ENCODE results near the gene IFT43. TPM values are rescaled to one million over a fixed set of nuclear protein-coding genes. Genes with fewer than 3 reads are reported as not detected.
A peak's percentile ranks its signal among the peaks of the same experiment; 100 is the strongest.
"Not testable (repeated sequence)": the region's sequence is repeated elsewhere in the genome, so short reads cannot be mapped to it uniquely, and the experiment has no call there.

Gene IFT43
- total RNA-seq, 2 donors from 2014 or later = 43.1 to 48.5 TPM

DNA sequence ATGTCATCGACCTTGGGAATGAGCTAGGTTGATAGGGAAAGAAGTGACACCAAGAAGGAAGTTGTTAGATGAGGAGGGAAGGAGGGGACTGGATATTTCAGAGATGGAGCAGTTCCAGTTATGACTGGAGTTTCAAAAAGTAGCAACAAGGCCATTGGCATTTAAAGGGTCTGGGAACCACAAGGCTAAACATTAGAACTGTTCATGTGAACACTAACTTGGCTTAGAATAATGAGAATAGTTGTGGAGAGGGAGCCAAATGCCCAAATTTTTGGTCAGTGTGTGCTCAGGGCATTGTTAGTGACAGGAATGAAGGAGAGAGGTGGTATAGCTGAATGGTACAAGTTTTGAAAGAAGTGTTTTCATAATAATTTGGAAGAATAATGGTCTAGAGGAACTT, 16.8 kb downstream of the IFT43 start:
- DNase-seq (no peak), ATAC-seq (no peak)
- intact Hi-C loops (cut with DNase I) = no loop called here

DNA sequence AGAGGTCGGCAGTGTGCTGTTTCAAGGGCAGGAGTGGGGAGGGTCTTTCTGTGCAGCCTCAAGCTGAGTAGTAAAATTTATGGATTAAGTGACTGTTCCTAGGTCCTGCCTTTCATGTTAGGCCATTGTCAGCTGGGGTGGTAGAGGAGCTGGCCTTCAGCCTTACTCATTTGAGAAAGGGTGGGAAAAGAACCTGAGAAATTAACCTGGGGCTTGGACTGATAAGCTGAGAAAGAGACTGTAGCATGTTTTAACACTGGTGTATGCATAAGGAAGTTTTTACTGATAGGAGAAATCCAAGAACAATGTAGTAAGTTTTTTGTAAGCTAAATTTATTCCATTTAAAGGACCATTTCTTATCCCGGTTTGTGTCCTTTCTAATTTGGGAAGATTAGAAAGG, 20.7 kb downstream of the IFT43 start:
- ATAC-seq = no peak
- intact Hi-C loops (cut with DNase I) = no loop called here
- DNase-seq = no peak

DNA sequence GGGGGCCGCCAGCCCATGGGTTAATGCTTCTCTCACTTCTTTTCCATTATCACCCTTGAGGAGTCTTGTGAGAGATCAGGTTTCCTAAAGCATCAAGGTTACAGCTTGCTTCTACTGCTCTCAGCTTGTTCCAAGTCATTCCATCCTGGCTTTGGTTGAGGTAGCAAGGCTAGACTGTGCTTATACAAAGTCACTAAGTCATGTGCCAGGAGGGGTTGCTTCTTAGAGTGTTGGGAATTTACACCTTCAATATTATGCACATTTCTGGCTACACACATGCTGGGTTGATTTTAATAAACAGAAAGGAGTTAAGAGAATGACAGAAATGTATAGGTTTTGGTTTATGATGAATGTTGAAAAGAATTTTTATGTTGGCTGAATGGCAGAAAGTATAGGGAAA, 21.8 kb downstream of the IFT43 start:
- DNase-seq = no peak
- intact Hi-C loops (cut with DNase I) = no loop called here
- no peak for ATAC-seq

DNA sequence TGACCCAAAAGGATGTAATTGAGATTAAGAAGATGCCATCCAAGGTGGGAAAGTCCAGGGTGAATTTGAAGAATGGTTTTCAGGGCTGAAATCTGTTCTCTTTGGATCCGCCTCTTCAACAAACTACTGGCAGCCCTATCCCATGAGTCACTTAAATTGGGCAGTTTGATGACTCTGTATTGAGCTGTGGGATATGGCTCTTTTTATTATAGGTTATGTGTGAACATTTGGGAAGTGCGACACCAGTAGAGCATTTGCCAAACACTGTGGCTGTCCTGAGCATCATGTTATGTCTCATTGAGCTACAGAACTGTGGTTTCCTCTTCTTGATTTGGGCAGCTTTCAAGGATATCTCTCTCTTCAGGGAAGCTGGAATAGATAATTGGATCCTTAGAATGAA, 22.3 kb downstream of the IFT43 start:
- DNase-seq (no peak), ATAC-seq (no peak)
- intact Hi-C loops (cut with DNase I) = no loop called here

GRCh38 chr14:76009627-76010026, 24.1 kb downstream of the IFT43 start:
- DNase-seq; intact Hi-C loops (cut with DNase I); ATAC-seq: not testable (repeated sequence)

GRCh38 chr14:76011930-76012329, 26.4 kb downstream of the IFT43 start:
- no peak for DNase-seq
- intact Hi-C loops (cut with DNase I) = no loop called here
- ATAC-seq = no peak

GRCh38 chr14:76012354-76012753, 26.8 kb downstream of the IFT43 start:
- DNase-seq = peak; percentile 40
- intact Hi-C loops (cut with DNase I) = no loop called here
- ATAC-seq = peak; percentile 88 to 90

DNA sequence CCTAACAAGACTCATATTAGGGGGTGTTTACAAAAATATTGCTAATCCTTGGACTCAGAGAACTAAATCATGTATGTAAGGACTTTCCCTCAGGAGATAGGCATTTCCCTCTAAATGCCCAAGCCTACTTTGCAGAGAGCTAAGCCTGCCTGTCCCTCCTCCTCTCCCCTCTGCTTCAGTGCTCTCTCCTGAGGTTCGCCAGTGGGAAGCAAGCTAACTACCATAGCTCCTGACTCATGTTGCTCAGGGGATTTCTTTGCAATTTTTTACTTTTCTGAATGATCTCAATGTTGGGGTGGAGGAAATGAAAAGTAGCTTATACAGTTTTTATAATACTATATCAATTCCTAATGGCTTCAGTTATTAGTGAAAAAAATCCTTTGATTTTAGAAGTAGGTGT, 29.6 kb downstream of the IFT43 start:
- no peak for DNase-seq
- ATAC-seq = no peak
- intact Hi-C loops (cut with DNase I) = no loop called here

GRCh38 chr14:76015668-76016067, 30.1 kb downstream of the IFT43 start:
- ATAC-seq (no peak), DNase-seq (no peak)
- intact Hi-C loops (cut with DNase I) = no loop called here

- intact Hi-C loops (cut with DNase I) = no loop called here
- DNase-seq (no peak), ATAC-seq (no peak)
These were observed 34.1 kb downstream of the IFT43 start for GRCh38 chr14:76019676-76020075.

GRCh38 chr14:76022991-76023390, 37.4 kb downstream of the IFT43 start:
- intact Hi-C loops (cut with DNase I) = no loop called here
- ATAC-seq (peak in 1 of 2 donors; percentile 27), DNase-seq (no peak)

GRCh38 chr14:76023757-76024156, 38.2 kb downstream of the IFT43 start:
- ATAC-seq (no peak), DNase-seq (no peak)
- intact Hi-C loops (cut with DNase I) = no loop called here

GRCh38 chr14:76024211-76024907, 38.8 kb downstream of the IFT43 start:
- DNase-seq = no peak
- ATAC-seq = peak; percentile 67 to 68

DNA sequence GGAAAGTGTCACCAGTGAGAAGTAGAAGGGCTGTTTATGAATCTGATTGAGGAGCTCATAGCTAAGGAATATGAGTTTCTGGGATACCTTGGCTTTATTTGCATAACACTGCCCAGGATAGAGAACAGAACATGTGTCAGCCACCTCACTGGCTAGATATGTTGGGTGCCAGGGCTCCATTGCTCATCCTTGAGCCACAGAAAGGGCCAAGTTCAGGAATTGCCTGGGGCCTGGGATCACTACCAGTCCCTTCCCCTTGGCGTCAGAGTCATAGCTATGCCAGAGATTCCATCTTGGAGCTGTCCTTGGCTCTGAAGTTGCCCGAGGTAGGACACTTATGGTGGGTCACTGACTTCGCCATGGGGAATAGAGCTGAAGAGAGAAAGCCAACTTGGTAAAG, 49.0 kb downstream of the IFT43 start:
- DNase-seq = no peak
- intact Hi-C loops (cut with DNase I) = no loop called here
- ATAC-seq = no peak

More at GRCh38 chr14:76024211-76024907, 38.8 kb downstream of the IFT43 start:
- intact Hi-C loops (cut with DNase I) = no loop called here

DNA sequence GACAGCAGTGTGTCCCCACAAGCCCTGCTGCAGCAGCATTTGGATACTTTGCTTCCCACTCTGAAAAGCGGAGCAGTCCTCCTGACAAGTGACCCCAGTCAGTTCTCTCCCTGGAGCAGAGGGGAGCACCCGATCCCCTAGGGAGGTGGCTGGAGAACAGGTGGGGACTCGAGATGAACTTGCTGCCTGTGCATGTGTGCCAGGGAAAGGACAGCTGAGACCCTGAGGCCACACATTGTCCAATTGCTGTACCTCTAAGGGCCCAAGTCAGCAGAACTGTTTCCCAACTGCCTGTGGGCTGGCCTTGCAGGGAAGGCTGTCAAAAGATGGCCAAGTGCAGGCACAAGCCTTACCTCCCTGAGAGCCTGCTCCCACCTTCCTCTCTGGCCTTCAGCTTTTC, 55.1 kb downstream of the IFT43 start:
- DNase-seq (no peak), ATAC-seq (no peak)
- intact Hi-C loops (cut with DNase I) = no loop called here

DNA sequence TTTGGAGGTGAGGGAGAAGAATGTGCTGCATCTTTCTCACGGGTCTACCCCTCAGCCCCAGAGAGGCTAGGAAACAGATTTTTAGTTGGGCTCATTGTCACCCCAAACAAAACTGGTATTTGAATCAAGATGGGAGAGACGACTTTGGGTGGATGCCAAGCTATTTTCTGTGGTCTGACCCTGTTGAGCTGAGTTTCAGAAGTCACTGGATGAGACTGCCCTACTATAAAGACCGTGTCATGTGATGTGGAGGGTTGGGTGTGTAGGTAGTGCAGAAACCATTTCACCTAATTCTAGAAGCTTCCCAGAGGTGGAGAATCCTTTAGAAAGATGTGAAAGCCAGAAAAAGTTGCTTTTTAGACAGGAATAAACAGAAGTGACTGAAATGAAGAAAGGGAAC, 60.2 kb downstream of the IFT43 start:
- intact Hi-C loops (cut with DNase I) = no loop called here
- no peak for ATAC-seq
- no peak for DNase-seq

- intact Hi-C loops (cut with DNase I) = loop anchor here (5.0 to 10.0 kb wide), 5 partner anchors 305 to 597 kb away; no protein-coding TSS in a partner anchor
- DNase-seq = no peak
- ATAC-seq = no peak
These were observed 64.7 kb downstream of the IFT43 start for GRCh38 chr14:76050250-76050649.

DNA sequence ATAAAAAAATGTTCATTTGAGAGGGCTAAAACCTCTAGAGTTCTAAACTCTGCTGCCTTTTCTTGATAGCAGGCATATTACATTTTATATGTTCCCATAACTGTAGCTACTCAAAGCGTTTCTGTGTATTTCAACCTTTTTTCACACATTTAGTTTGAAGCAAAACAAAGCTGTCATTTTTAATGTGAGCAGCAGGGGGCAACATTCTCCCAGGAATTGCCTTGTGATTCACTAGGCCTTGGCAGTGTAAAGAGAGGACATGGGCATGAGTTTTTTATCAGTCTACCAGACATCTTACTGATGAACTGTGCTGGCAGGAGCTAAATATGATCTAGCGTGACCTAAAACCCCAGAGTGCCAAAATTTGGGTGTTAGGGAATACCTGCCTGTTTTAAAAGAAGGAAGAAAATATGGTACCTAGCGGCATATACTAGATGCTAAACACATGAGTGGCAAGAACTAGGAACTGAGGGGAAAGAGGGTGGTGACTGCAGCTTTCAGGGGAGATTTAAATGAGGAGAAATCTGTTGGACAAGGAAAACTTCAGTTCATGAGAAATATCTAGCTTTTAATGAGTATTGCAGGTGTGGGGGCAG, 65.3 kb downstream of the IFT43 start:
- peak; percentile 78 to 80 for ATAC-seq
- no peak for DNase-seq
- intact Hi-C loops (cut with DNase I) = loop anchor here (5.0 to 10.0 kb wide), 5 partner anchors 304 to 596 kb away; no protein-coding TSS in a partner anchor

DNA sequence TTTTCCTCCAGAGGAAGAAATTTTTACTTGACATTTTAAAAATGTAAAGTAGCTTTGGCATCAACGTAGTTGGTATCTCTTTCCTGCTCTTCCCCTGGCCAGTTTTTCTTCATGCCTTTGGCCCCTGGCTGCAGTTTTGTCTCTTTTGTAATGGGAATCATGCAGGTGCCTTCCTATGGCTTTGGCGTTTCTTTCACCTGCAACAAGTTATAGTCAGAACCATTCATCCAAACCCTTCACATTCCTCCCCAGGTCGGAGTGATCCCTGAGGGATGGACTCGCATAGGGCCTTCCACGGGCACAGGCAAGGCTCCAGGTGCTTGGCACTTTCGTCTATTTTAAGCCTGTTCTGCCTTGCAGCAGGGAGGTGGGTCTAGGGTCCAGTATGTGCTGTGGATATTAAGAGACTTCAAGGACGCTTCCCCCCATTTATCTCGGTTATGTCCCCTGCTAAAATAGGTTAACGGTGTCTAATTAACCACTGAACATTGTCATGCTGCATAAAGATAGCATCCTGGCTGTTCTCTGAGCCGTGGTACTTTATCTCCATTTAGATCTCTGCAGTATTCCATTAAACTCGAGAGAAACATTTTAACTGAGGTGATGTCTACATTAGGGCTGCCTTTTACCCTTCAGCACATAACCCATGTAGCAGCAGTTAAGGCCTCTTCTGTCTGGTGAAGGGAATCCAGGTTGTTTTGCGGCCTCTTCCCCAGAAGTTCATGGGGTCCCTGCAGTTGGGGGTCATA, 66.3 kb downstream of the IFT43 start:
- no peak for ATAC-seq
- intact Hi-C loops (cut with DNase I) = loop anchor here (2.0 to 10.0 kb wide), 6 partner anchors 301 to 595 kb away; no protein-coding TSS in a partner anchor
- DNase-seq = no peak

Measured in left cardiac atrium (tissue), 4 donors.